ENCODE results near the gene C1orf21. TPM values are rescaled to one million over a fixed set of nuclear protein-coding genes. Genes with fewer than 3 reads are reported as not detected.

C1orf21 gene
- polyA plus RNA-seq, 1 donor: 59.4 TPM

GRCh38 chr1:184393962-184394361, 7.1 kb downstream of the C1orf21 start:
- Histone ChIP-seq H3K4me3 (ENCODE audit: low read length) (no peak overlapping the region), H3K9me3 (ENCODE audit: control insufficient read depth, low read depth, low read length) (no peaks in the 10 kb centered on the region), H3K36me3 (ENCODE audit: control insufficient read depth, insufficient read depth, low read length) (no peaks in the 10 kb centered on the region), H3K27me3 (ENCODE audit: control insufficient read depth, insufficient read depth, low read length) (no peaks in the 10 kb centered on the region), H3K4me1 (ENCODE audit: control insufficient read depth, insufficient read depth, low read length) (peaks cover 5% of the 10 kb centered on the region), H3K27ac (ENCODE audit: low read length) (no peak overlapping the region)
- no peak for DNase-seq

GRCh38 chr1:184395370-184395769, 8.5 kb downstream of the C1orf21 start:
- Histone ChIP-seq H3K36me3 (ENCODE audit: control insufficient read depth, insufficient read depth, low read length) (no peaks in the 10 kb centered on the region), H3K9me3 (ENCODE audit: control insufficient read depth, low read depth, low read length) (no peaks in the 10 kb centered on the region), H3K27me3 (ENCODE audit: control insufficient read depth, insufficient read depth, low read length) (no peaks in the 10 kb centered on the region), H3K27ac (ENCODE audit: low read length) (no peak overlapping the region), H3K4me3 (ENCODE audit: low read length) (no peak overlapping the region), H3K4me1 (ENCODE audit: control insufficient read depth, insufficient read depth, low read length) (no peaks in the 10 kb centered on the region)
- no peak for DNase-seq
- WGBS (ENCODE audit: insufficient coverage, low lambda C conversion rate): no CpG with 5 or more reads among the region's 2 CpGs

GRCh38 chr1:184395937-184396480, 9.2 kb downstream of the C1orf21 start:
- Histone ChIP-seq H3K36me3 (ENCODE audit: control insufficient read depth, insufficient read depth, low read length) (no peaks in the 10 kb centered on the region), H3K4me1 (ENCODE audit: control insufficient read depth, insufficient read depth, low read length) (no peaks in the 10 kb centered on the region)
- DNase-seq: no peak

GRCh38 chr1:184399192-184399847, 12.5 kb downstream of the C1orf21 start:
- no peaks in the 10 kb centered on the region for H3K36me3 ChIP-seq (ENCODE audit: control insufficient read depth, insufficient read depth, low read length)
- no peak overlapping the region for H3K4me3 ChIP-seq (ENCODE audit: low read length)
- H3K9me3 ChIP-seq (ENCODE audit: control insufficient read depth, low read depth, low read length): no peaks in the 10 kb centered on the region
- no peak overlapping the region for H3K27ac ChIP-seq (ENCODE audit: low read length)
- WGBS (ENCODE audit: insufficient coverage, low lambda C conversion rate): no CpG with 5 or more reads among the region's 5 CpGs
- DNase-seq: no peak
- H3K27me3 ChIP-seq (ENCODE audit: control insufficient read depth, insufficient read depth, low read length): no peaks in the 10 kb centered on the region
- no peaks in the 10 kb centered on the region for H3K4me1 ChIP-seq (ENCODE audit: control insufficient read depth, insufficient read depth, low read length)

More at GRCh38 chr1:184395937-184396480, 9.2 kb downstream of the C1orf21 start:
- Histone ChIP-seq H3K27me3 (ENCODE audit: control insufficient read depth, insufficient read depth, low read length) (no peaks in the 10 kb centered on the region), H3K27ac (ENCODE audit: low read length) (no peak overlapping the region), H3K9me3 (ENCODE audit: control insufficient read depth, low read depth, low read length) (no peaks in the 10 kb centered on the region), H3K4me3 (ENCODE audit: low read length) (no peak overlapping the region)
- WGBS (ENCODE audit: insufficient coverage, low lambda C conversion rate): no CpG with 5 or more reads among the region's 2 CpGs

- Histone ChIP-seq H3K9me3 (ENCODE audit: control insufficient read depth, low read depth, low read length) (no peaks in the 10 kb centered on the region), H3K4me1 (ENCODE audit: control insufficient read depth, insufficient read depth, low read length) (peaks cover 15% of the 10 kb centered on the region), H3K4me3 (ENCODE audit: low read length) (no peak overlapping the region), H3K36me3 (ENCODE audit: control insufficient read depth, insufficient read depth, low read length) (no peaks in the 10 kb centered on the region), H3K27ac (ENCODE audit: low read length) (no peak overlapping the region), H3K27me3 (ENCODE audit: control insufficient read depth, insufficient read depth, low read length) (no peaks in the 10 kb centered on the region)
- 88% methylated on average over 1 of the region's 3 CpGs for WGBS (ENCODE audit: insufficient coverage, low lambda C conversion rate)
- DNase-seq: no peak
These were observed 17.3 kb downstream of the C1orf21 start for GRCh38 chr1:184403961-184404726.

GRCh38 chr1:184404727-184405027, 17.8 kb downstream of the C1orf21 start:
- H3K36me3 ChIP-seq (ENCODE audit: control insufficient read depth, insufficient read depth, low read length): no peaks in the 10 kb centered on the region
- H3K27me3 ChIP-seq (ENCODE audit: control insufficient read depth, insufficient read depth, low read length): no peaks in the 10 kb centered on the region
- no peak overlapping the region for H3K4me3 ChIP-seq (ENCODE audit: low read length)
- no CpG with 5 or more reads among the region's 2 CpGs for WGBS (ENCODE audit: insufficient coverage, low lambda C conversion rate)
- peaks cover 21% of the 10 kb centered on the region for H3K4me1 ChIP-seq (ENCODE audit: control insufficient read depth, insufficient read depth, low read length)
- no peak for DNase-seq
- no peaks in the 10 kb centered on the region for H3K9me3 ChIP-seq (ENCODE audit: control insufficient read depth, low read depth, low read length)
- H3K27ac ChIP-seq (ENCODE audit: low read length): no peak overlapping the region

- H3K9me3 ChIP-seq (ENCODE audit: control insufficient read depth, low read depth, low read length): no peaks in the 10 kb centered on the region
- peaks cover 21% of the 10 kb centered on the region for H3K4me1 ChIP-seq (ENCODE audit: control insufficient read depth, insufficient read depth, low read length)
- WGBS (ENCODE audit: insufficient coverage, low lambda C conversion rate): 63% methylated on average over 1 of the region's 4 CpGs
- no peaks in the 10 kb centered on the region for H3K36me3 ChIP-seq (ENCODE audit: control insufficient read depth, insufficient read depth, low read length)
- H3K27ac ChIP-seq (ENCODE audit: low read length): no peak overlapping the region
- DNase-seq: no peak
- no peak overlapping the region for H3K4me3 ChIP-seq (ENCODE audit: low read length)
- no peaks in the 10 kb centered on the region for H3K27me3 ChIP-seq (ENCODE audit: control insufficient read depth, insufficient read depth, low read length)
These were observed 18.4 kb downstream of the C1orf21 start for GRCh38 chr1:184405094-184405800.

GRCh38 chr1:184405801-184406142, 18.9 kb downstream of the C1orf21 start:
- Histone ChIP-seq H3K4me3 (ENCODE audit: low read length) (no peak overlapping the region), H3K27me3 (ENCODE audit: control insufficient read depth, insufficient read depth, low read length) (no peaks in the 10 kb centered on the region), H3K9me3 (ENCODE audit: control insufficient read depth, low read depth, low read length) (no peaks in the 10 kb centered on the region), H3K4me1 (ENCODE audit: control insufficient read depth, insufficient read depth, low read length) (peaks cover 21% of the 10 kb centered on the region), H3K27ac (ENCODE audit: low read length) (no peak overlapping the region), H3K36me3 (ENCODE audit: control insufficient read depth, insufficient read depth, low read length) (no peaks in the 10 kb centered on the region)
- 80% methylated on average over 1 of the region's 1 CpG for WGBS (ENCODE audit: insufficient coverage, low lambda C conversion rate)
- DNase-seq: no peak

GRCh38 chr1:184406479-184406878, 19.6 kb downstream of the C1orf21 start:
- no peak for DNase-seq
- H3K36me3 ChIP-seq (ENCODE audit: control insufficient read depth, insufficient read depth, low read length): no peaks in the 10 kb centered on the region

GRCh38 chr1:184407816-184408510, 21.1 kb downstream of the C1orf21 start:
- peaks cover 21% of the 10 kb centered on the region for H3K4me1 ChIP-seq (ENCODE audit: control insufficient read depth, insufficient read depth, low read length)
- no peaks in the 10 kb centered on the region for H3K27me3 ChIP-seq (ENCODE audit: control insufficient read depth, insufficient read depth, low read length)
- H3K4me3 ChIP-seq (ENCODE audit: low read length): no peak overlapping the region
- H3K9me3 ChIP-seq (ENCODE audit: control insufficient read depth, low read depth, low read length): no peaks in the 10 kb centered on the region
- DNase-seq: peak in 1 of 2 donors; percentile 27
- WGBS (ENCODE audit: insufficient coverage, low lambda C conversion rate): 80% methylated on average over 1 of the region's 5 CpGs
- peak overlapping the region; percentile 36 for H3K27ac ChIP-seq (ENCODE audit: low read length)
- H3K36me3 ChIP-seq (ENCODE audit: control insufficient read depth, insufficient read depth, low read length): no peaks in the 10 kb centered on the region

More at GRCh38 chr1:184406479-184406878, 19.6 kb downstream of the C1orf21 start:
- H3K27ac ChIP-seq (ENCODE audit: low read length): no peak overlapping the region
- H3K9me3 ChIP-seq (ENCODE audit: control insufficient read depth, low read depth, low read length): no peaks in the 10 kb centered on the region
- no peaks in the 10 kb centered on the region for H3K27me3 ChIP-seq (ENCODE audit: control insufficient read depth, insufficient read depth, low read length)
- H3K4me3 ChIP-seq (ENCODE audit: low read length): no peak overlapping the region
- peaks cover 21% of the 10 kb centered on the region for H3K4me1 ChIP-seq (ENCODE audit: control insufficient read depth, insufficient read depth, low read length)
